Testis (tissue), 2 donors: ENCODE data around the gene CARM1.

Experiments used
- CTCF ChIP-seq, 3 experiments: fragments of 450-650 bp in 2 of 3; fragments of 200-600 bp in 1 of 3; sonication (generic) in 1 of 3; IDR thresholded peaks; one replicate each; pipeline ENCODE4 v1.5.1; 2016 to 2019; ENCODE audit warnings: antibody characterized with exemption in 3 of 3, mild to moderate bottlenecking in 2 of 3, moderate library complexity in 1 of 3
- POLR2A ChIP-seq: fragments of 450-650 bp; IDR thresholded peaks from one replicate; pipeline ENCODE4 v1.6.1; 2017; ENCODE audit warnings: antibody characterized with exemption, mild to moderate bottlenecking, moderate library complexity

DNA sequence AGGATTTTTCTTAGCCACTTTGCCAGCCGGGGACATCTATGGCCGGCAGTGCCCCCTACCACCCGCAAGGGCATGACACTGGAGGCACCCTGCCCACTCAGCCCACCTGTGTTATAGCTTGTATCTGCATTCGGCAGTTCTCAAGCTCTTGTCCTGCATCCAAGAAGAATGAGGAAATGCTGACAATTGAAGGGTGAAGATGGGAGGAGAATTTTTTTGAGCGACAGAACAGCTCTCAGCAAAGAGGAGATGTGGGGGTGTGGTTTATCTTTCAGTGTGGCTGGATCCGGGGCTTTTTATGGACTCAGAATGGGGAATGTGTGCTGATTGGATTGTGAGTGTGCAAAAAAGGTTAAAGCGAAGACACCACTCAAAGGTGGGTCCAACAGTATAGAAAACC, 28.6 kb upstream of the CARM1 start:
- TF ChIP-seq POLR2A (no peak), CTCF (IDR thresholded peaks at IDR 0.05) (no peak)
